WI38 (cell line): ENCODE data around the gene CXCR1.

Source experiments
- H3K4me3 ChIP-seq: 2 replicates; pipeline ENCODE4 v1.5.1; 2011; ENCODE audit warnings: low read depth, mild to moderate bottlenecking, control low read depth, low read length
- TF ChIP-seq, protein P1 (sequence below): IDR thresholded peaks from 2 replicates; pipeline ENCODE4 v1.5.1; 2012; ENCODE audit warnings: low read depth, mild to moderate bottlenecking, control low read depth, low read length

The CXCR1 gene

DNA sequence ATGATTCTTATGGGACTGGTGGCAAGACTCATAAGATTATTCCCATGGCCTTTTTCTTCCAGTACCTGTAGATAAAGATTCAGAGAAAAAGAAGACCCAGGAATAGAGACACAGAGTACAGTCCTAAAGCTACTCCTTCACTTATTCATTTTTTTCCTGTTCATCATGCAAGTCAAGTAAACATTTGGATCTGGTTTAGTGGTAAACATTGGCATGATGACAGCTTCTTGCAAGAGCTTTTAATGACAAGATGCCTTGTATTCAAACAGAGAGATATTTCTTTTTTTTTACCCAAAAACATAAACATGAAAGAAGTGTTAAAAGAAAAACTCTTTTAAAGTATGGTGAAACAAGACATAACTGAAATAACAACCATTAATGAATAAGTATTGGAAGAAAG lies 20.7 kb downstream of the CXCR1 start:
- no peak overlapping the region for H3K4me3 ChIP-seq
- TF ChIP-seq, protein P1, sequence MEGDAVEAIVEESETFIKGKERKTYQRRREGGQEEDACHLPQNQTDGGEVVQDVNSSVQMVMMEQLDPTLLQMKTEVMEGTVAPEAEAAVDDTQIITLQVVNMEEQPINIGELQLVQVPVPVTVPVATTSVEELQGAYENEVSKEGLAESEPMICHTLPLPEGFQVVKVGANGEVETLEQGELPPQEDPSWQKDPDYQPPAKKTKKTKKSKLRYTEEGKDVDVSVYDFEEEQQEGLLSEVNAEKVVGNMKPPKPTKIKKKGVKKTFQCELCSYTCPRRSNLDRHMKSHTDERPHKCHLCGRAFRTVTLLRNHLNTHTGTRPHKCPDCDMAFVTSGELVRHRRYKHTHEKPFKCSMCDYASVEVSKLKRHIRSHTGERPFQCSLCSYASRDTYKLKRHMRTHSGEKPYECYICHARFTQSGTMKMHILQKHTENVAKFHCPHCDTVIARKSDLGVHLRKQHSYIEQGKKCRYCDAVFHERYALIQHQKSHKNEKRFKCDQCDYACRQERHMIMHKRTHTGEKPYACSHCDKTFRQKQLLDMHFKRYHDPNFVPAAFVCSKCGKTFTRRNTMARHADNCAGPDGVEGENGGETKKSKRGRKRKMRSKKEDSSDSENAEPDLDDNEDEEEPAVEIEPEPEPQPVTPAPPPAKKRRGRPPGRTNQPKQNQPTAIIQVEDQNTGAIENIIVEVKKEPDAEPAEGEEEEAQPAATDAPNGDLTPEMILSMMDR = no peak

DNA sequence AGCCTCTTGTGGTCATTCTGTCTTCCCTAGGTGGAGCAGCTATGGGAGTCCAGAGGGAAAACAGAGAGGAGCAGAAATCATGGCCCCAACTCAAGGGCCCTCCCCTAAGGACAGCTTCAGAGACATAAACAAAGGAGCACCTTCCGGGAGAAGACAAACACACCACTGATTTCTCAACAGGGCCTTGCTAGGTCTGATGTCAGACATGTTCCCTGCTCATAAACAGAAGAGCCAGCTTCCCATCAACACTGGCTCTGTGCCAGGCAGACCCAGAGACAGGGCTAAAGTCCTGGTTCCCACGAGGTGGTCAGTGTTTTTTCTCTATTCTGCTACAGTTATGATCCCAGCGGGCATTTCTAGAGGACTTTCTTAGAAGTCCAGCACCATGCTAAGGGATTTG lies 21.6 kb downstream of the CXCR1 start:
- TF ChIP-seq, protein P1 = no peak
- H3K4me3 ChIP-seq = no peak overlapping the region

DNA sequence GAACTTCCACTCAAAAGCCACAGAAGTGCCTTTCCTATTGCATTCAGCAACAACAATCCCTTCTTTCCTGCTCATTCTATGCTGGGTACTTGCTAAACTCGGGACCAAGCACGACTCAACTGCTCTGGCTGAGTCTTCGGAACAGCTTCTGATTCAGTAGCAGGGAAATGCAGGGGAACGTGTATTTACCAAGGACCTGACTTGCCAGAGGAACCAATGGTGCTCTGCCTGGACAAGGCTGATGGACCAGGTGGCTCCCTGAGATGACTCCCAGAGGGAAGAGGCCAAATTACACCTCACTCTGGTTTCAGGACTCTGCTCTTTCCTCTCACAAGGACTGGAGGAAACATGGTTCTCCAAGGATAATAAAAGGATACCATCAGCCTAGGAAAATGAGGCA lies 28.7 kb downstream of the CXCR1 start:
- H3K4me3 ChIP-seq = no peak overlapping the region
- TF ChIP-seq, protein P1 = no peak

DNA sequence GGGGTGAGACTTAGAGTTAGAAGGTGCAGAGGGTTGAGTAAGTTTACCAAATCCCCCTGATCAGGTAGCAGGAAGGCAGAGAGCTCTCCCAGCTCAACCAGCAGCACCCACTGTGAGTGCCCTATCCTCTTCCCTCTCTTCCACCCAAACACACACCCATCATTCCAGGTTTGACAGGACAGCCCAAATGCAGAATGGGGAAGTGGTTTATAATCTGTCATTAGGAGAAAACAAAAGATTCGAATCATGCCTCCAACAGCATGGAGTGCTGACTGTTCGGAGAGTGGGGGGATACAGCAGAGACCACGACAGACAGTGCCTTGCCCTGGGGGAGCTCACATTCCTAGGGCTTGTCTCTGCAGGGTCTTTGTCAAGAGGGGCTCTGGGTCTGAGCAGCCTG lies 29.2 kb downstream of the CXCR1 start:
- H3K4me3 ChIP-seq = no peak overlapping the region
- TF ChIP-seq, protein P1 = no peak

DNA sequence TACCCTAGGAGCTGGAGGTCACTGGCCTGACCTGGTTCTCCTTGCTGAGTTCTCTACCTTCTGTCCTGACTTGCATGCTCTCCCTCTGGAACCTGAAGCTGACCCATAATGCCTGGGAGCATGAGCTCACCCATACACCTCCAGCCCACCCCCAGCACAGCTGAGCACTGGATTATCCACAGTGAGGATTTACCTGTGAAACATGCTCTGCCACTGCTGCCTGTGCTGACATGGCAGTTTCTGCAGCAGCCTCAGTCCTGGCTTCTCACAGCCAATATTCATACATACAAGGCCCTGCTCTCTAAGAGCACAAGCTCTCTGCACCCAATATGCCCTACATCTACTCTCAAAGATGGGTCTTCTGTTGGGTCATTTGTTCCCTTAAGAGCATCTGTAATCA lies 35.9 kb downstream of the CXCR1 start:
- TF ChIP-seq, protein P1 = no peak
- no peak overlapping the region for H3K4me3 ChIP-seq

DNA sequence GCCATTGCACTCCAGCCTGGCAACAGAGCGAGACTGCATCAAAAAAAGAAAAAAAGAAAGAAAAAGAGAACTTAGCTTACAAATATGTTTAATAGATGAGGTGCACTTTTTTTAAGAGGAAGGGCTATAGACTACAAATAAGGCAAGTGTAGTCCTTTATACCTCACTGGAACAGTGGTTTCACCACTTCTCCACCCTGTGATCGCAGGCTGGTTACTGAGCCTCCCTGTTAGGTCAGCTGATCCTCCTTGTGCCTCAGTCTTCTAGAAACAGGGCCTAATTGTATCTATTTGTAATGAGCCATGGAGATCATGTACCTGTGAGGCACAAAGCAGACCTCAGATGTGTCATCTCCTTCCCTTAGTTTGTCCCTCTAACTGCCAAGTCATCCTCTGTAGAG lies 36.4 kb downstream of the CXCR1 start:
- TF ChIP-seq, protein P1 = no peak
- no peak overlapping the region for H3K4me3 ChIP-seq

DNA sequence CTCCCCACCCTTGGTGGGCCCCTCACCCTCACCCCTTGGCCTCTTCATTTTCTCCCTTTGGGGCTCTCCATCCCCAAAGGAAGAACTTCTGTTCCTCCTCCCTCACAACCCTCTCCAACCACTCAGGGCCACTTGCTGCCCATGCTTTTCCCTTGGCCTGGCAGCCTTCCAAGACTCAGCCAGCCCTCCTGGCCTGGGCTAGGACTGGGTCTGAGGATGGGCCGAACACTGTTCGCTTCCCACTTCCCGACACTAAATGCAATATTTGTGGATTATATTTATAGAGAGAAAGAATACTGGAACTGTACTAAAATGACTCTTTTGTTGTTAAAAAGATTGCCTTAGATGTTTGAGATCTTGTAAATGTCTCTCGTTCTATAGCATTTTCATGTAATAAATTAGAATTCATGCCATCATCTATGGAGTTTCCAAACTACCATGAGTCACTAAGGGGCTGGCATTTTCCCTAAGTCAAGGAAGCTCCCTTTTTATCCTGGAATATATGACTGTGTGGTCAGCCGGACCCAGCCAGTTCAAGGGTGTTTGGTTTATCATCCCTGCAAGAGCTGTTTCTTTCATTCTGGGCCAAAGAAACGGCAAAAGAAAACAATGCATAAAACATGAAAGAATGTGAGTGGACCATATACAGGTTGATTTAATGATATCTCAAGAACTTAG lies 37.2 kb downstream of the CXCR1 start:
- no peak overlapping the region for H3K4me3 ChIP-seq

More for the DNA sequence above, 37.2 kb downstream of the CXCR1 start:
- TF ChIP-seq, protein P1 = no peak
